ENCODE measurements around the gene ZNF442.
"Not testable (repeated sequence)": the region's sequence is repeated elsewhere in the genome, so short reads cannot be mapped to it uniquely, and the experiment has no call there.

ZNF442 gene

GRCh38 chr19:12365236-12366162, at the start of gene ZNF442:
Gene ZNF442, minus strand, starts transcription at chr19:12365683. Its CDS starts 2,052 bp downstream, at chr19:12363631.
- DNase-seq (ENCODE audit: low spot score) = peak; percentile 100

GRCh38 chr19:12411893-12412292, 46.4 kb upstream of the ZNF442 start:
- no peak for DNase-seq (ENCODE audit: low spot score)

GRCh38 chr19:12400633-12401502, 35.4 kb upstream of the ZNF442 start, which contains the start of gene ZNF799:
Gene ZNF799, minus strand, starts transcription at chr19:12401271. Its CDS starts 201 bp downstream, at chr19:12401070.
- peak; percentile 98 for DNase-seq (ENCODE audit: low spot score)

DNA sequence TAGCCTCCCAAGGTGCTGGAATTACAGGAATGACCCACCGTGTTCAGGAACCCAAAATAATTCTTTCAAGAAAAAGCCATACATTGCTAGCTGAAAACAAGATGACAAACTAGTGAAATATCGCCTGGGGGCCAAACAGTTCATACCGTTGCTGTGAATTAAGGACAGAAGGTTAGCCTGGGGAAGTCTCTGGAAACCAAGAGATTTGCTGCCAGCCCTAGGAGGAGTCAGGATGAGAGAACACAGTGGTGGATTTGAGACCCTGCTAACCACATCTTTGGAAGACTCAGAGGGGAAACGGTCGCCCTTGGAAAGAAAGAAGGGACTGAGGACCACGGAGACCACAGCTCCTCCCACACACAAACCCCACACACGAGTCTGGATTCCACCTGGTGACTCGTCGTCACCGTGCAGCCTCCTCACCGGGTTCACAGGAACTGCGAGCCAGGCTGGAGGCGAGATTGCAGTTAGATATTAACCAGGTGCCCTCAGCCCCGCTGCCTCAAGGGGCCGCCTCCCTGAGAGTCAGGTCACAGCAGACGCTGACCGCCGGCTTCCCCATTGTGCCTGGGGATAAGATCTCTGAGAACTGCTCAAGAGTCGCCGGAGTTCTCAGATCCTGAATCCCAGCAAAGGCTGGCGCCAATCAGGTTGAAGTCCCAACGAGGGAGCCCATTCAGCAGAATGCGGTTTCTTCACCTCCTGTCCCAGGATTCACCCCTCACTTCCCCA, 34.6 kb upstream of the ZNF442 start:
- DNase-seq (ENCODE audit: low spot score) = peak; percentile 52

GRCh38 chr19:12391148-12391547, 25.7 kb upstream of the ZNF442 start:
- not testable (repeated sequence) for DNase-seq (ENCODE audit: low spot score)

- DNase-seq (ENCODE audit: low spot score) = not testable (repeated sequence)
Observed at GRCh38 chr19:12386365-12386764, 20.9 kb upstream of the ZNF442 start.

GRCh38 chr19:12380444-12380737, 14.9 kb upstream of the ZNF442 start:
- DNase-seq (ENCODE audit: low spot score) = no peak

GRCh38 chr19:12379732-12380443, 14.4 kb upstream of the ZNF442 start:
- no peak for DNase-seq (ENCODE audit: low spot score)

DNA sequence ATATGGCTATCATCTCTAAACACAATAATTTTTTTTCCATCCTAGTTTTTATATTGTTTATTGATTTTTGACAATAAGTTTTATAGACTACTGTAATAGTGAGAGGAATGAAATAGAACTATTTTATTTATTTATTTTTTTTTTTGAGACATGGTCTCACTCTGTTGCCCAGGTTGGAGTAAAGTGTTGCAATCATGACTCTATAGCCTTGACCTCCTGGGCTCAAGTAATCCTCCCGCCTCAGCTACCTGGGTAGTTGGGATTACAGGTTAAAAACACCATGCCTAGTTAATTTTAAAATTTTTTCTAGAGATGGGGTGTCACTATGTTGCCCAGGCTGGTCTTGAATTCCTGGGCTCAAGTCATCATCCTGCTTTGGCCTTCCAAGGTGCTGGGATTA, 8.5 kb upstream of the ZNF442 start:
- DNase-seq (ENCODE audit: low spot score) = no peak

GRCh38 chr19:12364391-12365235, 870 bp downstream of the ZNF442 start:
- DNase-seq (ENCODE audit: low spot score) = peak; percentile 42

DNA sequence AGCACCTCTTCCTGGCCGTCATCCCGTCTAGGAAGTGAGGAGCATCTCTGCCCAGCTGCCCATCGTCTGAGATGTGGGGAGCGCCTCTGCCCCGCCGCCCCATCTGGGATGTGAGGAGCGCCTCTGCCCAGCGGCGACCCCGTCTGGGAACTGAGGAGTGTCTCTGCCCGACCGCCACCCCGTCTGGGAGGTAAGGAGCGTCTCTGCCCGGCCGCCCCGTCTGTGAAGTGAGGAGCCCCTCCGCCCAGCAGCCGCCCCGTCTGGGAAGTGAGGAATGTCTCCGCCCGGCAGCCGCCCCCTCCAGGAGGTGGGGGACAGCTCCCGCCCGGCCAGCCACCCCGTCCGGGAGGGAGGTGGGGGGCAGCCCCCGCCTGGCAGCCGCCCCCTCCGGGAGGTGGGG, 3.2 kb downstream of the ZNF442 start:
- DNase-seq (ENCODE audit: low spot score) = not testable (repeated sequence)

DNA sequence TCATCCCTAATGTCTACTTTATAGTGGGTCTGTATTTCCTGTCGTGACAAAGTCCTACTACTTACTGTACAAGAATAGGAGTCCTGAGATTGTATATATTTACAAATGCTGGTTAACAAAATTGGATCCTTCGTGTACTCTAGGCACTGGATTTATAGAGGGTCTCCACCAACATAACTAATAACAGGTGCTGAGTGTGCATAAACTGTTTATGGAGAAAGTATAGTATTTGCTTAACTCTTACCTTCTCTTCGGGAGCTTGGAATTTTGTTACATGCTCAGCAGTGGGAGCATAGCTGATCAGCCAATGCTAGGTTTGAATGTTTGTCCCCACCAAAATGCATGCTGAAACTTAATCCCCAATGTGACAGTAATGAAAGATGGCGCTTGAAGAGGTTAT, 12.1 kb downstream of the ZNF442 start:
- no peak for DNase-seq (ENCODE audit: low spot score)

DNA sequence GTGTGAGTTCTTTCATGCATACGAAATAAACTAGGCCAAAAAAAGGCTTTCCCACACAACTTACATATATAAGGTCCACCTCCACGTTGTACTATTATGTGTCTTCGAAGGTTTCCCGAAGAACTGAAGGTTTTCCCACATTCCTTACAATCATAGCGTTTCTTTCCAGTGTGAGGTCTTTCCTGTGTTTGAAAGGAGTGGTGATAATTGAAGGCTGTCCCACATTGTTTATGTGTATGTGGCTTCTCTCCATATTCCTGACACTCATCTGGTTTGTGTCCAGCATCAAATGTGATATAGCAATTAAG, 14.6 kb downstream of the ZNF442 start:
- no peak for DNase-seq (ENCODE audit: low spot score)

GRCh38 chr19:12350185-12350889, 15.1 kb downstream of the ZNF442 start:
- DNase-seq (ENCODE audit: low spot score) = no peak

DNA sequence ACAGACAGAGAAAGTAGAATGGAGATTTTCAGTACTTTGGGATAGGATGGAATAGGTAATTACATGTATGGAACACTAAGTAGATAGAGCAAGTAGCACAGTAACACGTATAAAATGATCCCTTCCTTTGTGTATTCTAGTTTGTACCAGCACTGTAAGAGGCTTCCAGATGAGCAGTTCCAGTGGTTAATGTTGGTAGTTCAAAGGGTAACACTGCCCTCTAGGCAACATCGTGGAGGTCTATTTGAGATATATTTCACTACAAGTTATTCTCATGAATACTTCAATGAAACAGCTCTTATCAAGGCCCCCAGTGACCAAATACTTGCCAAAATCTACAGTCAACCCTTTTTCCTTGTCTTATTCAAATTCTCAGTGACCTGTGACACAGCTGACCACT, 18.6 kb downstream of the ZNF442 start:
- DNase-seq (ENCODE audit: low spot score) = no peak

DNA sequence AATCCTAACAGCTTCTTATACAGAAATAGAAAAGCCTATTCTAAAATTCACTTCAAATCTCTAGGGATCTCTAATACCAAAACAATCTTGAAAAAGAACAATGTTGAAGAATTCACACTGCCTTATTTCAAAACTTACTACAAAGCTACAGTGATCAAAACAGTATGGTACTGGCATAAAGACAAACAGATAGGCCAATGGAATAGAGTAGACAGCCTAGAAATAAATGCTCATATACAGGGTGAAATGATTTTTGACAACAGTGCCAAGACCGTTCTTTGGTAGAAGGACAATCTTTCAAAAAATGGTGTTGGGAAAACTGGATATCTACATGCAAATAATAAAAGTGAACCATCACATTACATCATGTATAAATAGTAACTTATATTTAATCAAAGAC, 20.3 kb downstream of the ZNF442 start:
- no peak for DNase-seq (ENCODE audit: low spot score)

- DNase-seq (ENCODE audit: low spot score) = peak; percentile 98
Observed at GRCh38 chr19:12333162-12334159, 32.0 kb downstream of the ZNF442 start, which contains the start of gene ZNF563. Gene ZNF563, minus strand, starts transcription at chr19:12333633. Its CDS starts 151 bp downstream, at chr19:12333482.

DNA sequence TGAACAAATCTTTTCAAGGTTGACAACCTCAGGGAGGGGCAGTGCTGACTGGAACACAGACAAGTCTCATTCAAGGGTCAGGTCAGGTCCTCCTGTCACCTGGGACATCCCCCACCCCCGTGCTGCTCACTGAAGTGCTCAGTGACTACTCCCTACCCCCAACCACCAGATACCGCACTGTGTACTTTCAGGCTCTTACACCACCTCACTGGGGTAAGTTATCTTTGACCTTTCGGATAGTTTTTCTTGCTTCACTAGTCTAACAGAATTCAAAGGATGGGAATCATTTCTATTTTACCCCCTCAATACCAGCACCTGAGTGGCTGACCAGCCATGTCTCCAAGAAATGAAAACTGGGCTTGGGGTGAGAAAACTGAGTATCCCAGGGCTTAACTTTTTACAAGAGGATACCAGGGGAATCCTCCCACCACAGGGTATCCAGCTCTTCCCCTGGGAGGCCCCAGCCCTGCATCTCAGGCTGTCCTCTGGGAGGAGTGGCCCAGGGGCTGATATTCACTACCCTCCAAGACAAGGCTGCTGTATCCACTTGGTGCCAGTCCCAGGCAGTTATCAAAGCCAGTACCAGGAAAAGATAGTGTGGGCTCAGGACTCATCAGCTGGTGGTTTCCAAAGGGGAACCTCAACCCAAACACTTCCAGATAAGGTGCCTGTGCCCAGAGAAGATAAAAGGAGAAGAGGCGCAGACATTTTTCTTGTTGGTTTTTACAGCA, 34.1 kb downstream of the ZNF442 start:
- no peak for DNase-seq (ENCODE audit: low spot score)
